DMS114 treated with DMSO at 0.1 percent for 48 hours (cell line): ENCODE data around the gene RYR2.

Source experiments
- DNase-seq: peaks from one replicate; lab custom pipeline; 2025; ENCODE audit not compliant: unreplicated experiment; lab: John Stamatoyannopoulos, UW

The RYR2 gene

GRCh38 chr1:237634922-237635321 lies 592.9 kb downstream of the RYR2 start:
- no peak for DNase-seq

- no peak for DNase-seq
These were observed 596.6 kb downstream of the RYR2 start for GRCh38 chr1:237638555-237638954.

GRCh38 chr1:237640011-237640671 lies 598.2 kb downstream of the RYR2 start:
- DNase-seq, result no peak

GRCh38 chr1:237640966-237641365 lies 599.0 kb downstream of the RYR2 start:
- DNase-seq, result no peak

GRCh38 chr1:237650809-237651208 lies 608.8 kb downstream of the RYR2 start:
- no peak for DNase-seq

- DNase-seq, result no peak
These were observed 613.8 kb downstream of the RYR2 start for GRCh38 chr1:237655778-237656177.

- DNase-seq, result no peak
These were observed 622.4 kb downstream of the RYR2 start for GRCh38 chr1:237664348-237664747.

GRCh38 chr1:237670302-237670701 lies 628.3 kb downstream of the RYR2 start:
- no peak for DNase-seq

GRCh38 chr1:237671262-237671661 lies 629.3 kb downstream of the RYR2 start:
- DNase-seq, result no peak

GRCh38 chr1:237671935-237672334 lies 630.0 kb downstream of the RYR2 start:
- no peak for DNase-seq

- DNase-seq, result no peak
These were observed 630.8 kb downstream of the RYR2 start for GRCh38 chr1:237672748-237673147.

- DNase-seq, result no peak
These were observed 631.6 kb downstream of the RYR2 start for GRCh38 chr1:237673631-237674030.

GRCh38 chr1:237677979-237678378 lies 636.0 kb downstream of the RYR2 start:
- DNase-seq, result peak; percentile 5

- DNase-seq, result no peak
These were observed 637.7 kb downstream of the RYR2 start for GRCh38 chr1:237679687-237680086.

- no peak for DNase-seq
These were observed 639.2 kb downstream of the RYR2 start for GRCh38 chr1:237681210-237681609.

- DNase-seq, result no peak
These were observed 642.3 kb downstream of the RYR2 start for GRCh38 chr1:237684236-237684635.

- no peak for DNase-seq
These were observed 643.6 kb downstream of the RYR2 start for GRCh38 chr1:237685551-237685950.

- no peak for DNase-seq
These were observed 645.8 kb downstream of the RYR2 start for GRCh38 chr1:237687804-237688203.

- DNase-seq, result no peak
These were observed 648.7 kb downstream of the RYR2 start for GRCh38 chr1:237690656-237691055.

GRCh38 chr1:237692255-237692654 lies 650.3 kb downstream of the RYR2 start:
- no peak for DNase-seq

- DNase-seq, result no peak
These were observed 653.9 kb downstream of the RYR2 start for GRCh38 chr1:237695878-237696277.

GRCh38 chr1:237700181-237700580 lies 658.2 kb downstream of the RYR2 start:
- DNase-seq, result no peak

- no peak for DNase-seq
These were observed 659.5 kb downstream of the RYR2 start for GRCh38 chr1:237701534-237701933.
